ENCODE results near the gene GRIN2D. TPM values are rescaled to one million over a fixed set of nuclear protein-coding genes. Genes with fewer than 3 reads are reported as not detected.

Gene GRIN2D
- total RNA-seq, 2 experiments from 2014 or later = 0.13 to 0.18 TPM

DNA sequence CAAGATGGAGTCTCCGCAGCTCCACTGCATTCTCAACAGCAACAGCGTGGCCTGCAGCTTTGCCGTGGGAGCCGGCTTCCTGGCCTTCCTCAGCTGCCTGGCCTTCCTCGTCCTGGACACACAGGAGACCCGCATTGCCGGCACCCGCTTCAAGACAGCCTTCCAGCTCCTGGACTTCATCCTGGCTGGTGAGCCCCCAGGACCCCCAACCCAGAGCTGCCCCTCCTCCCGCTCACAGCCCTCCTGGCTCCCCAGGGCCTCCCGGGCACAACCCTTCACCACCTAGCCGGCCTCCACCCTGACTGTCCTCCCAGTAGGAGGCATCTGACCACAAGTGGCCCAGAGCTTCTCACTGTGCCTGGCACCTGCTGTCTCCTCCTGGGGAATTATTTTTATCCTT lies 19.9 kb upstream of the GRIN2D start:
- ChIA-PET CTCF (interaction anchor here (1.0 to 1.3 kb wide), 2 partner anchors 39 to 59 kb away, joined by 3 read pairs; no protein-coding TSS in a partner anchor), POLR2A (interaction anchor here (0.9 to 1.6 kb wide), 2 partner anchors 9 to 13 kb away, joined by 3 to 5 read pairs; no protein-coding TSS in a partner anchor)
- no peaks in the 10 kb centered on the region for H3K36me3 Mint-ChIP-seq (ENCODE audit: low read depth)
- ATAC-seq (no peak), DNase-seq (no peak)
- intact Hi-C loops (cut with micrococcal nuclease) = no loop called here
- H3K4me3 Mint-ChIP-seq = no peak overlapping the region
- no peaks in the 10 kb centered on the region for H3K9me3 Mint-ChIP-seq
- no peaks in the 10 kb centered on the region for H3K4me1 Mint-ChIP-seq (ENCODE audit: low read depth)
- no peaks in the 10 kb centered on the region for H3K27me3 Mint-ChIP-seq
- no peak overlapping the region for H3K27ac Mint-ChIP-seq
- TF ChIP-seq, protein P1, sequence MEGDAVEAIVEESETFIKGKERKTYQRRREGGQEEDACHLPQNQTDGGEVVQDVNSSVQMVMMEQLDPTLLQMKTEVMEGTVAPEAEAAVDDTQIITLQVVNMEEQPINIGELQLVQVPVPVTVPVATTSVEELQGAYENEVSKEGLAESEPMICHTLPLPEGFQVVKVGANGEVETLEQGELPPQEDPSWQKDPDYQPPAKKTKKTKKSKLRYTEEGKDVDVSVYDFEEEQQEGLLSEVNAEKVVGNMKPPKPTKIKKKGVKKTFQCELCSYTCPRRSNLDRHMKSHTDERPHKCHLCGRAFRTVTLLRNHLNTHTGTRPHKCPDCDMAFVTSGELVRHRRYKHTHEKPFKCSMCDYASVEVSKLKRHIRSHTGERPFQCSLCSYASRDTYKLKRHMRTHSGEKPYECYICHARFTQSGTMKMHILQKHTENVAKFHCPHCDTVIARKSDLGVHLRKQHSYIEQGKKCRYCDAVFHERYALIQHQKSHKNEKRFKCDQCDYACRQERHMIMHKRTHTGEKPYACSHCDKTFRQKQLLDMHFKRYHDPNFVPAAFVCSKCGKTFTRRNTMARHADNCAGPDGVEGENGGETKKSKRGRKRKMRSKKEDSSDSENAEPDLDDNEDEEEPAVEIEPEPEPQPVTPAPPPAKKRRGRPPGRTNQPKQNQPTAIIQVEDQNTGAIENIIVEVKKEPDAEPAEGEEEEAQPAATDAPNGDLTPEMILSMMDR (IDR thresholded peaks at IDR 0.05) = no peak

DNA sequence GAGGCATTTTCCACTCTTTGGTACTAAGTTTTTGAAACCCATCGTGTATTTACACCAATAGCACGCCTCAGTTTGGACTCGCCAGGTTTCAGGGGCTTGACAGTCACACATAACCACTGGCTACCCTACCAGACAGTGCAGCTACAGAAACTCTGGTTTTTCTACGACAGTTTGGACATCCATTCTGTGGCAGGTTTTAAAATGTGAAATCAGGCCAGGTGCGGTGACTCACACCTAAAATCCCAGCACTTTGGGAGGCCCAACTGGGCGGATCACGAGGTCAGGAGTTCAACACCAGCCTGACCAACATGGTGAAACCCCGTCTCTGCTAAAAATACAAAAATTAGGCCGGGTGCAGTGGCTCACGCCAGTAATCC lies 15.3 kb upstream of the GRIN2D start:
- TF ChIP-seq, protein P1 (IDR thresholded peaks at IDR 0.05) = no peak
- H3K36me3 Mint-ChIP-seq (ENCODE audit: low read depth) = peaks cover 8% of the 10 kb centered on the region
- H3K27ac Mint-ChIP-seq = no peak overlapping the region
- no peak for DNase-seq
- ChIA-PET POLR2A (no interaction called here), CTCF (no interaction called here)
- no peaks in the 10 kb centered on the region for H3K4me1 Mint-ChIP-seq (ENCODE audit: low read depth)
- no peaks in the 10 kb centered on the region for H3K27me3 Mint-ChIP-seq
- H3K4me3 Mint-ChIP-seq = no peak overlapping the region
- intact Hi-C loops (cut with micrococcal nuclease) = no loop called here
- ATAC-seq = no peak
- no peaks in the 10 kb centered on the region for H3K9me3 Mint-ChIP-seq

DNA sequence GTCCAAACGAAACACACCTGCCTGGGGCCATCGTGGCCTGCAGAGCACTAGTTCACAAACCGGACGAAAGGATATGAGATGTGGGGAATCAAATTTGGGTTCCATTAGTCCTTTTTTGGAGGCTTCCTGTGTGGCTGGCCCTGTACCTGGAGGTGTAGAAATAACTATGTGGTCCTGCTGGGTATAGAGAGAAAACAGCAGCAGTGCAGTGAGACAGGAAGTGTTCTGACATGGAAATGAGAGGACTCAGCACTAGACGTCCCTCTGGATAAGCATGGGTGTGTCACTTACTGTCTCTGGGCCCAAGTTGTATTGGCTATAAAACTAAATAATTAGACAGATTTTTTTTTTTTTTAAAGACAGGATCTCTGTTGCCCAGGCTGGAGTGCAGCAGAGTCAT lies 14.4 kb upstream of the GRIN2D start:
- no peak for ATAC-seq
- TF ChIP-seq, protein P1 (IDR thresholded peaks at IDR 0.05) = no peak
- intact Hi-C loops (cut with micrococcal nuclease) = no loop called here
- ChIA-PET CTCF (no interaction called here), POLR2A (interaction anchor here (0.7 kb wide), 1 partner anchor 128 kb away, joined by 3 read pairs; no protein-coding TSS in a partner anchor)
- Mint-ChIP-seq H3K9me3 (no peaks in the 10 kb centered on the region), H3K4me1 (ENCODE audit: low read depth) (no peaks in the 10 kb centered on the region), H3K36me3 (ENCODE audit: low read depth) (peaks cover 11% of the 10 kb centered on the region), H3K27ac (no peak overlapping the region), H3K27me3 (no peaks in the 10 kb centered on the region), H3K4me3 (no peak overlapping the region)
- DNase-seq = no peak

DNA sequence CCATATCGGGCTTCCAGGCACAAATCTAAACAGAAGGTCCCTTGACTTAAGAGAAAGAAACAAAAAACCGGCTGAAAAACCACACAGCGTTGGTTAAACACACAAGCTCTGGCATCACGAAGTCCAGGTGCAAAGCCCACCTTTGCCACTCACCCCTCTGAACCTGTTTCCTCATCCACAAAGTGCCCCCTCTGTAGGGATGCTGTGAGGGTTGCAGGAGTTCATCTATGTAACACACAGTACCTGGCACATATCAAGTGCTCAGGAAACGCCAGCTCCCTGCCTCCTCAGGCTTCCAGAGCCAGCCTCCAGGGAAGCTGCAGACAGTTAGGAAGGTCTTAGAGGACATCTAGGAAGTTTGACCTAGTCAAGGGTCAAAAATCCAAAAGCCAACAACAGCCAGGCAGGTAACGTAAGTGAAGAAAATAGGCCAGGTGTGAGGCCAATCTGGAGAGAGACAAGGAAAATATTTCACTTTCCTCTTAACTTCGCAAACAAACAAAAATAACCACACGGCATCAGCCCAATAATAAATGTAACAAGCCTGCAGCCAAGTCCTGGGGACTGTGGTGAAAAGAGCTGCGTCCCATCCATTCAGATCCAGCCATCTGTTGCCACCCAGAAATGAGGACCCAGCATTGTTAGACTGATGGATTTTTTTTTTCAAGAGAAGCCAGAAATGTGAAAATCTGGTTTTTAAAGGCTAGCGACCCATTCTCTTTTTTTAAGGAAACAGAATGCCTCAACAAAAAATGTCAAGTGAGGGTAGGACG lies 12.1 kb upstream of the GRIN2D start:
- no peaks in the 10 kb centered on the region for H3K9me3 Mint-ChIP-seq
- ChIA-PET POLR2A (interaction anchor here (1.0 kb wide), 1 partner anchor 66 kb away, joined by 3 read pairs; no protein-coding TSS in a partner anchor), CTCF (no interaction called here)
- intact Hi-C loops (cut with micrococcal nuclease) = no loop called here
- H3K27me3 Mint-ChIP-seq = no peaks in the 10 kb centered on the region
- no peak for DNase-seq
- peaks cover 23% of the 10 kb centered on the region for H3K36me3 Mint-ChIP-seq (ENCODE audit: low read depth)
- TF ChIP-seq, protein P1 (IDR thresholded peaks at IDR 0.05) = no peak
- no peak overlapping the region for H3K4me3 Mint-ChIP-seq
- H3K27ac Mint-ChIP-seq = no peak overlapping the region
- no peaks in the 10 kb centered on the region for H3K4me1 Mint-ChIP-seq (ENCODE audit: low read depth)
- no peak for ATAC-seq

DNA sequence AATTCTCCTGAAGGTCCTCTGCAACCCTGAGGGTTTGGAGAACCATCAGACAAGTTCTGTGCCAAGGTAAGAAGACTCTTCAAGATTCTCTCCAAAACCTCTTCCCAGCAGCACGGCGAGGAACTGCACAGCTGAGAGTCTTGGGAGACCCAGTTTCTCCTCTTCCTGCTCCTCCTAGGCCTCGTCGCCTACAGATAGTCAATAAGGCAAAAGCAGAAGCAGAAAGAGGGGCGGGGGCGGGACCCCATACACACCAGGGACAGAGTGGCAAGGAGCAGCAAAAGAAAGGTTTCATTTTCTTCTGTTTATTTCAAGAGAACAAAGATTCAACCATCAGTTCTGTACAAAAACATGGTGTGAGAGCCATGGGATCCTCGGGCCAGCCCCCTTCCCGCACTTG lies 11.2 kb upstream of the GRIN2D start:
- TF ChIP-seq, protein P1 (IDR thresholded peaks at IDR 0.05) = no peak
- CTCF ChIA-PET = no interaction called here
- H3K27ac Mint-ChIP-seq = no peak overlapping the region
- no peaks in the 10 kb centered on the region for H3K4me1 Mint-ChIP-seq (ENCODE audit: low read depth)
- H3K27me3 Mint-ChIP-seq = no peaks in the 10 kb centered on the region
- intact Hi-C loops (cut with micrococcal nuclease) = no loop called here
- POLR2A ChIA-PET = no interaction called here
- H3K9me3 Mint-ChIP-seq = no peaks in the 10 kb centered on the region
- H3K36me3 Mint-ChIP-seq (ENCODE audit: low read depth) = peaks cover 27% of the 10 kb centered on the region
- DNase-seq (no peak), ATAC-seq (no peak)
- no peak overlapping the region for H3K4me3 Mint-ChIP-seq

All from activated CD8-positive, alpha-beta T cell treated with anti-CD3 and anti-CD28 coated beads for 36 hours (primary cell).